Ramos (cell line): Measurements from ENCODE around the gene SKI.
"Not testable (repeated sequence)": the region's sequence is repeated elsewhere in the genome, so short reads cannot be mapped to it uniquely, and the experiment has no call there.

Experiments
- in situ Hi-C: fragments of 300-500 bp; cut with MboI; formaldehyde crosslinking; loops from one replicate; pipeline ENCODE4 v1.14.3; 2022; ENCODE audit warnings: low sequenced_read_pairs; ENCODE audit not compliant: unreplicated experiment

SKI gene

GRCh38 chr1:2256435-2257244 lies 28.5 kb downstream of the SKI start:
- in situ Hi-C loops, result no loop called here

DNA sequence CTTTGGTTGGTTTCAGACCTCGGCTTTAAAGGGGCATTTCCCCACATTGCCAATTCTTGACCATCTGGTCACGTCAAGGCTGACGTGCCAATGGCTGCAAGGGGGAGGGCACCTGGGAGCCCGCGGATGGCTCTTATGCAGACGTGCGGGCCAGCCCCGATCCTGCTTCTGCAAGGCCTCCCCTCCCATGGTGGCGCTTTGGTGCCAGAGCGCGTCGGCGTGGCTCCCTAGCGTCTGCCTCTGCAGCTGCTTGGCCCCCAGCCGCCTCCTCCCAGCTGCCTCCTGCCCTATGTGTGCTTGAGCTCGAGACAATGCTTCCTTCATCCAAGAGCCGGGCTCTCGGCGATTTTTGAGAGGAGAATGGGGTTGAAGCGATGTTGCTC lies 29.1 kb downstream of the SKI start:
- in situ Hi-C loops, result no loop called here

DNA sequence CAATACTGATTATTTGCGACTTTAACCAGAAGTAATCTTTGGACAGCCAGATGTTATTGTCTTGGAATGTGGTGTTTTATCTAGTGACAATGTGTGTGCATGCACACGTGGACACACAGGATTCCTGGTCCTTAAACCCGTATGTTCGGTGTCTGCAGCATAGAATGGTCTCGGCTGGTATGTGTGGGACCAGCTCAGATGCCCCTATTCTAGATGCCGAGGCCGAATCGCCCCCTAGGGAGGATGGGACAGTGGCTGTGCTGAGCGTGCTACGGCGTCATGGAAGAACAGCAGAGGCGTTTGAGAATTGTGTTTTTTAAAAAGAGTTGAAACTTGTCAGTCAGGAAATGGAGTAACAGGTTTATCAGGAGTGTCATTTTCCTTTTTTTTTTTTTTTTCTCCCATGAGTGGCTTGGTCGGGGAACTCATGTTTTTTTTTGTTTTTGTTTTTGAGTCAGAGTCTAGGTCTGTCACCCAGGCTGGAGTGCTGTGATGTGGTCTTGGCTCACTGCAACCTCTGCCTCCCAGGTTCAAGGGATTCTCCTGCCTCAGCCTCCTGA lies 30.1 kb downstream of the SKI start:
- in situ Hi-C loops, result no loop called here

DNA sequence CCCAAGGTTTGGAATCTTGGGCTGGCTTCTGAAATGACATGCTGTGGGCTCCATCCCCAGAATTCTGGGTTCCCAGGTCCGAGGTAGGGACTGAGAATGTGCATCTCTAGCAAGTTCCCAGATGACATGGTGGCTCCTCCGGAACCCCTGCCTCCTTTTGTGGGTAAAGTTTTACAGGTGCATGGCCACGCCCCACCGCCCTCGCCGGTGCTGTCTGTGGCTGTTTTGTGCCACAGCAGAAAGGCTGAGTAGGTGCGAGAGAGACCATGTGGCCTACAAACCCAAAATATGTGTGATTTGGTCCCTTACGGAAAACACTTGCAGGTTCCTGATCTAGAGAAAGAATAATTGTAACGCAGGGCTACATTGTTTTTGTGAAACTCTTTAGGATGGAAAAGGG lies 30.9 kb downstream of the SKI start:
- in situ Hi-C loops, result no loop called here

GRCh38 chr1:2259668-2260402 lies 31.7 kb downstream of the SKI start:
- in situ Hi-C loops, result no loop called here

DNA sequence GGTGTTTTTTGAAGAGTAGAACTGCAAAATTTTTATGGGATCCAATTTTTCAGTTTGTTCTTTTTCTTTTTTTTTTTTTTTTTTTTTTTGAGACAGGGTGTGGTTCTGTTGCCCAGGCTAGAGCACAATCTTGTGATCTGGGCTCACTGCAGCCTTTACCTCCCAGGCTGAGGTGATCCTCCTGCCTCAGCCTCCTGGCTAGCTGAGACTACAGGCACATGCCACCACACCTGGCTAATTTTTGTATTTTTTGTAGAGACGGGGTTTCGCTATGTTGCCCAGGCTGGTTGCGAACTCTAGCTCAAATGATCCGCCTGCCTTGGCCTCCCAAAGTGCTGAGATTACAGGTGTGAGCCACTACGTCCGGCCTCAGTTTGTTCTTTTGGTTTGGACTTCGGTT lies 32.4 kb downstream of the SKI start:
- in situ Hi-C loops, result not testable (repeated sequence)

DNA sequence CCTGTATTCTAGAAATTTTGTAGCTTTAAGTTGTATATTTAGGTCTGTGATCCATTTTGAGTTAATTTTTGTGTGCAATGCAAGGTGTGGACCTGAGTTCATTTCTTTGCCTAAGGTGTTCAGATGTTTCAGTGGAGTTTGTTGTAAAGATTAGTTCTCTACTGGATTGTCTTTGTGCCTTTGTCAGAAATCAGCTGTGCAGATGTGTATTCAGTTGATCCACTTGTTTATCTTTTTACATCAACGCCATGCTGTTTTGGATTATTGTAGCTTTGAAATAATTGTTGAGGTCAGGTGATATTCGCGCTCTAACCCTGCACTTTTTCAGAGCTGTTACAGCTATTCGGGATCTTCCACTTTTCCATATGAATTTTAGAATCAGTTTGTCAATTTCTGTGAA lies 32.8 kb downstream of the SKI start:
- in situ Hi-C loops, result no loop called here

- in situ Hi-C loops, result not testable (repeated sequence)
These were observed 33.6 kb downstream of the SKI start for GRCh38 chr1:2261476-2262395.

DNA sequence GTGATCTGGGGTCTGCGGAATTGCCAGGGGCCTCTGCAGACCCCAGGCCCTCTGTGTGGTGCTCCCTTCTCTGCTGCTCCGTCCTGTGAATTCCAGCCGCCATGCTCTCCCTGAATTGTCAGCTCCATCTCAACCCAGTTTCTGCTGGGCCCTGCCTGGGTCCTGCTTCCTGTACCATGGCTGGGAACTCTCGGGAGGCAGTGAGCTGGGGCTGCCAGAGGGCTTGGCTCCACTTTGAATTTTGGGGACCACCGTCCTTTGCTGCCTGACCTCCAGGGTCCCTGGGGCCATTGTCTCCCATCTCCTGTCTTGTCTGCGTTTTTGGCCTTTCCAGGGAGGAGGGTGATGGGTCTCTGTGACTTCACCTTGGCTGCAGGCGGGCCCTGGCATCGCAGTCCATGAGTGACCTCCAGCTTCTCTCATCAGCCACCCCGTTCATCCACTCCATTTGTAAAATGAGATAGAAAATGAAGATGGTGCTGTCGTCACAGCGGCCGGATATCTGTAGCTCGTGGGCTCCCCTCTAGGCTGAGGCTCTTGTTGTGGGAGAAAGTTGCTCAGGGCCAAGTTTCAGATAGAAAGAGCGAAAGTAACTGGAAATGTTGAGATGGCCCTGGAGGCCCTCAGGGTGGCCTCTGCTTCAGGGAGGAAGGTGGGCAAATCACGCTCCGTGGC lies 38.3 kb downstream of the SKI start:
- in situ Hi-C loops, result no loop called here

DNA sequence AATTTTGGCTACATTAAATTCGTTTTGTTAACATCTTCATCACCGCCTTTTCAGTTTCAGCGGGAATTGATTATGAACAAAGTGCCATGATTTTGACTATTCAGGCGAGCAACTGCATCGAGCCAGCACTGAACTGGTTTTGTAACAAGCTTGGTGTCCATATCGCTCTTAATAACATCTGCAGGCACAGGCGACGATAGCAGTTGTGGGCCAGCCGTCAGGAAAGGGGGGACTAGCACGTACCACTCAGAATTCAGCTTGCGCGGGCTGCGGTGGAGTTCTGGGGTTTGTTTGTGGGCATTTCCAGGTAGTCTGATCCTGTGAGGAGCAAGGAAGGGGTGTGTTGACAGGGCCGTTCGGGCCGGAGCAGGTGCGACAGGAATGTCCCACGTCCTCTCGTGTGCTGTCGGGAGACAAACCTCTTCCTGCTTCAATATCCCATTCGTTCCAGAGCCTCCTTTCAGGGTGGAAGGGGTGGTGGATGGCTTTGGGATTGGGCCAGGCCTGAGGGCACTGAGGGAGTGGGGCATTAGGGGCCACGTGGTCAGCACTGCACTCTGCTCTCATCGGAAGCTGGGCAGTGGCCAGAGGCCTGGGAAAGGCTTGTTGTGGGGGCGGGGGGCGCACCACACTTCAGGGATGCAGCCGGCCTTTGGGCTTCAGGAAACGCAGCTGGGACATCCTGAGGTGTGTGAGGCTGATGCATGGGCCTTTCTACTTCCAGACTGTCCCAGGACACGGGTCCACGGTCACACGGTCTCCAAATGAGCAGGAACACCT lies 39.1 kb downstream of the SKI start:
- in situ Hi-C loops, result no loop called here

- in situ Hi-C loops, result no loop called here
These were observed 39.7 kb downstream of the SKI start for GRCh38 chr1:2267862-2268261.

GRCh38 chr1:2268285-2269056 lies 40.4 kb downstream of the SKI start:
- in situ Hi-C loops, result no loop called here

DNA sequence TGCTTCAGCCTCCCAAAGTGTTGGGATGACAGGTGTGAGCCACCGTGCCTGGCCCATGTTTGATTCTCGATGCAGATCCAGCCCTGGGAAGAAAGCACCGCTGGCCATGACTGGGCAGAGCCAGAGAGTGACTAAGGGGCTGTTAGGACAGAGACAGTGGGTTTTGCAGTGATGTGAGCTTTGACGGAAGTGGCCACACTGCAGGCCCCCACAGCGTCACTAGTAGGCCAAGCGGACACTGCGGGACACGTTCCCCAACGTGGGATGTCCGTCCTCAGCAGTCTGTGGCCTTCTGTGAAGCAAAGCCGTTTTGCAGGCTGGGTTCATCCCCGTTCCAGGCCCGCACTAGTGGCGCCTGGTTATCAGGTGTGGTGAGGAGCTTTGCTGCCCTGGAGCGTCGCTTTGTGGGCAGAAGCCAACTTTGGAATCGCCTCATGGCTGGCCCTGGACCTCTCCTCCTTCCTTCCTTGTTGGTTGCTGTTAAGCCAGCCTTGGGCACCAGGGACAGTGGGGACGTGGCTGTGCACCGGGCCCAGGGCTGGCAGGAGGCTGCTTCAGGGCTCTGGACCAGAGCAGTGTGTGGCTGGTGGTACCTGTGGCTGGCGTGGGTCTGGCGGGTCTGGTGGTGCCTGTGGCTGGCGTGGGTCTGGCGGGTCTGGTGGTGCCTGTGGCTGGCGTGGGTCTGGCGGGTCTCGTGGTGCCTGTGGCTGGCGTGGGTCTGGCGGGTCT lies 41.2 kb downstream of the SKI start:
- in situ Hi-C loops, result no loop called here

GRCh38 chr1:2269922-2270259 lies 41.8 kb downstream of the SKI start:
- in situ Hi-C loops, result no loop called here

DNA sequence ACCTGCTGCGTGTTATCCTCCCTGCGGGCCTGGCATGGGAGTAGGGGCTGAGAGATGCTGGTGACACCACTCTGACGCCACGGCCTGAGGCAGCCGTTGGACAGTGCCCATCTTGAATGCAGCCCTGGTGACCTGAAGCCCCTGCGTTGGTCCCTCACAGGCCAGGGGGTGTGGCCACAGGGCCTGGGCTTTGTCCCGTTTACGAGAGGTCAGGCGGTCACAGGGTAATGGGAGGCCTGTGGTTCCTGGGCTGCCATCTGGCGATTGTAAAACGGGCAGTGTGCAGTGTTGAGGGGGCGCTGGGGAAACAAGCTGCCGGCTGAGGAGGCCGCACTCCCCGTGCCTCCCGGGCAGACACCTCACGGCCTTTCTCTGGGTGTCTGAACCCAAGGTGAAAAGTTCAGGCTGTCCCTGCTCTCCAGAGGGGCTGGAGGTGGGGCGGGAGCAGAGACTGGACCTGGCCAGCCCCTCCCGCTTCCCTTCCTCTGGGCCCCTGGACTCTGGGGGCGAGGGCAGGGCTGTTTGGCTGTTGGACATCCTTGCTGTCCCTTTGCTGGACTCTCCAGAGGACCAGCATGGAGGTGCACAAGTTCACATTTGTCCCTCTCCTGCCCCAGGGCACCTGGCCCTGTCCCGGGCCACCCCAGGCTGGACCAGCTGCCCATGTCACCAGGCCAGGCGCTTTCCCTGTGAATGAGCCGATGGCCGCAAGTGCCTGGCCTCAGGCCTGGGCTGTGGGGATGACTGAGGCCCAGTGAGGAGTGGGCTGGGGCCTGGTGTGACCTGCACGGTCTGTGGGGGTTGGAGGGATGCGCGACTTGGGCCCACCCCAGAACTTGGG lies 42.4 kb downstream of the SKI start:
- in situ Hi-C loops, result no loop called here

DNA sequence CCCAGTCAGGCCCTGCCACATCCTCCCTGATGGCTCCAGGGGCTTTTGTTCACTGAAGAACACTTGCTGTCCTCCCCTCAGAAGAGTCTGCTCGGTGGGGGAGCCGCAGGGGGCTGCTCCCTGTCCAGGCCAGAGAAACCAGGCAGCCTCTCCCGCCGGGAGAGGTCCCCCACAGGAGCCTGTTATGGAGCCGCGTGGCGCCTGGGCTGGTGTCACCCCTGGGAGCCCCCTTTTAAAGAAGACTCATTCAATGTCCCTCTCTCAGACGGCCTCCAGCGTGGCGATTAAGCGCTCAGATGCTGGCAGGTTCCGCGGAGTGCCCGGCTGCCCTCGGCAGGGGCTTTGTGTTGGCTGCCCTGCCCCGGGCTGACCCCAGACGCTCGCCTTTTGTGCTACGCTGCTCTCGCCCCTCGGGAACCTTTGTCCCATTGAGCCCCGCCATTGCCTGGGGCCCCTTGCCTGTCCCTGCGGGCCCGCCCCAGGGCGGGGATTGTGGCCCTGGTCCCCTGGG lies 43.1 kb downstream of the SKI start:
- in situ Hi-C loops, result no loop called here
